DND-41 (cell line): Measurements from ENCODE around the gene SLC25A3.
"Not testable (repeated sequence)": the region's sequence is repeated elsewhere in the genome, so short reads cannot be mapped to it uniquely, and the experiment has no call there.

ENCODE experiments used
- ATAC-seq: fragments of 200-7000 bp; cut with Tn5 transposase; 3 replicates; pipeline ENCODE4 v1.9.1; 2021; ENCODE audit warnings: low read depth; ENCODE audit not compliant: insufficient read depth
- DNase-seq: peaks from one replicate; pipeline ENCODE4 v3.0.0-alpha.2; 2020
- H2AFZ ChIP-seq: 2 replicates; pipeline ENCODE4 v1.6.0; 2012; ENCODE audit warnings: low read depth, low read length
- H3K27ac ChIP-seq: 2 replicates; pipeline ENCODE4 v1.5.1; 2012; ENCODE audit warnings: low read length, inconsistent platforms
- H3K27me3 ChIP-seq: fragments of 200-600 bp; sonication (generic); 2 replicates; pipeline ENCODE4 v1.6.0; 2012; ENCODE audit warnings: low read length, mild to moderate bottlenecking, inconsistent platforms; ENCODE audit not compliant: insufficient read depth, poor library complexity
- H3K36me3 ChIP-seq: 2 replicates; pipeline ENCODE4 v1.5.1; 2012; ENCODE audit warnings: low read length, inconsistent platforms; ENCODE audit not compliant: insufficient read depth
- H3K4me1 ChIP-seq: 2 replicates; pipeline ENCODE4 v1.5.1; 2012; ENCODE audit warnings: mild to moderate bottlenecking, low read length; ENCODE audit not compliant: insufficient read depth
- H3K4me2 ChIP-seq: 2 replicates; pipeline ENCODE4 v1.6.0; 2012; ENCODE audit warnings: mild to moderate bottlenecking, moderate library complexity, low read length, inconsistent platforms; ENCODE audit not compliant: insufficient read depth
- H3K4me3 ChIP-seq, 2 experiments: fragments of 200-600 bp in 1 of 2; shearing (Covaris generic) in 1 of 2; 2 replicates each; pipeline ENCODE4 v1.5.1; 2012 to 2016; ENCODE audit warnings: inconsistent platforms in 2 of 2, low read length in 2 of 2, mild to moderate bottlenecking in 2 of 2, low read depth in 1 of 2, moderate library complexity in 1 of 2
- H3K79me2 ChIP-seq: 2 replicates; pipeline ENCODE4 v1.6.0; 2012; ENCODE audit warnings: low read length, inconsistent platforms; ENCODE audit not compliant: insufficient read depth
- H3K9ac ChIP-seq: 2 replicates; pipeline ENCODE4 v1.6.0; 2012; ENCODE audit warnings: low read depth, mild to moderate bottlenecking, inconsistent platforms, low read length, moderate library complexity
- H3K9me3 ChIP-seq: 2 replicates; pipeline ENCODE4 v1.5.1; 2012; ENCODE audit warnings: low read length, moderate library complexity, mild to moderate bottlenecking, inconsistent platforms; ENCODE audit not compliant: insufficient read depth, severe bottlenecking
- H4K20me1 ChIP-seq: 2 replicates; pipeline ENCODE4 v1.6.0; 2012; ENCODE audit warnings: low read length; ENCODE audit not compliant: insufficient read depth
- EZH2 ChIP-seq: IDR thresholded peaks from 3 replicates; pipeline ENCODE4 v1.6.1; 2012; ENCODE audit warnings: borderline replicate concordance, low read depth, mild to moderate bottlenecking, moderate library complexity, low read length, inconsistent platforms; ENCODE audit not compliant: severe bottlenecking
- TF ChIP-seq, protein P1 (sequence below): IDR thresholded peaks from 2 replicates; pipeline ENCODE4 v1.5.1; 2012; ENCODE audit warnings: borderline replicate concordance, low read length, moderate library complexity, mild to moderate bottlenecking; ENCODE audit not compliant: poor library complexity, severe bottlenecking; ENCODE audit errors: extremely low read depth

SLC25A3 gene

DNA sequence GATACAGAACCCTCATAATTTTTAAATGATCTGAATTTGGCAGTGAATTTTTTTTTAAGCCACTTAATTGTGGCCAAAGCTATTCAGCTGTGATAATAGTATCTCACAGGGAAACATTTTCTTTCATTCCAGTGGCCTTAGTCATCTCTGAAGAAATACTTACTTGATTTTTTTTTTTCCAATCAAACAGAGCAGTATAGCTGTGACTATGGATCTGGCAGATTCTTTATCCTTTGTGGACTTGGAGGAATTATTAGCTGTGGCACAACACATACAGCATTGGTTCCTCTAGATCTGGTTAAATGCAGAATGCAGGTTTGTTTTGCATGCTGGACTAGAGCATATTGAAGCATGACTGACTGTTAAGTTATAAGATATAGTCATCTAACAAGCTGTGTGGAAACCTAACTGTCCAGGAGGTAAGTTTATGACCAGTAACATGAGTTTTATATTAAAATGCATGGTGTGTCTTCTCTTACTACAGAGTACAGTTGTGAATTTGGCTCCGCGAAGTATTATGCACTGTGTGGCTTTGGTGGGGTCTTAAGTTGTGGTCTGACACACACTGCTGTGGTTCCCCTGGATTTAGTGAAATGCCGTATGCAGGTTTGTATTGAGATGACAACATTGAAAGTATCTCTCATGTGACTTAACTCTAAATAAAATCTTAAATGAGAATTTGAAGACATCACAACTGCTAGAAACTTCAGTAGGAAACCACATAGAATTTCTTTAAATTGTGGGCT is 1.9 kb downstream of the SLC25A3 start:
- Histone ChIP-seq H3K4me3 (peak overlapping the region; percentile 82 to 88; a peak in 3 of 4 replicates), H4K20me1 (peaks cover 38% of the 10 kb centered on the region), H3K4me1 (peaks cover 31% of the 10 kb centered on the region), H3K27ac (peak overlapping the region; percentile 88; the same call in 1 of the 2 replicates), H3K27me3 (no peaks in the 10 kb centered on the region), H3K4me2 (peak overlapping the region; percentile 82), H2AFZ (no peak overlapping the region), H3K9ac (peak overlapping the region; percentile 81), H3K79me2 (peaks cover 51% of the 10 kb centered on the region), H3K36me3 (peaks cover 60% of the 10 kb centered on the region), H3K9me3 (no peaks in the 10 kb centered on the region)
- ATAC-seq (peak; percentile 26; the same call in 2 of the 3 replicates), DNase-seq (peak; percentile 40)
- TF ChIP-seq EZH2, result no peak
- TF ChIP-seq, protein P1, sequence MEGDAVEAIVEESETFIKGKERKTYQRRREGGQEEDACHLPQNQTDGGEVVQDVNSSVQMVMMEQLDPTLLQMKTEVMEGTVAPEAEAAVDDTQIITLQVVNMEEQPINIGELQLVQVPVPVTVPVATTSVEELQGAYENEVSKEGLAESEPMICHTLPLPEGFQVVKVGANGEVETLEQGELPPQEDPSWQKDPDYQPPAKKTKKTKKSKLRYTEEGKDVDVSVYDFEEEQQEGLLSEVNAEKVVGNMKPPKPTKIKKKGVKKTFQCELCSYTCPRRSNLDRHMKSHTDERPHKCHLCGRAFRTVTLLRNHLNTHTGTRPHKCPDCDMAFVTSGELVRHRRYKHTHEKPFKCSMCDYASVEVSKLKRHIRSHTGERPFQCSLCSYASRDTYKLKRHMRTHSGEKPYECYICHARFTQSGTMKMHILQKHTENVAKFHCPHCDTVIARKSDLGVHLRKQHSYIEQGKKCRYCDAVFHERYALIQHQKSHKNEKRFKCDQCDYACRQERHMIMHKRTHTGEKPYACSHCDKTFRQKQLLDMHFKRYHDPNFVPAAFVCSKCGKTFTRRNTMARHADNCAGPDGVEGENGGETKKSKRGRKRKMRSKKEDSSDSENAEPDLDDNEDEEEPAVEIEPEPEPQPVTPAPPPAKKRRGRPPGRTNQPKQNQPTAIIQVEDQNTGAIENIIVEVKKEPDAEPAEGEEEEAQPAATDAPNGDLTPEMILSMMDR, result no peak

DNA sequence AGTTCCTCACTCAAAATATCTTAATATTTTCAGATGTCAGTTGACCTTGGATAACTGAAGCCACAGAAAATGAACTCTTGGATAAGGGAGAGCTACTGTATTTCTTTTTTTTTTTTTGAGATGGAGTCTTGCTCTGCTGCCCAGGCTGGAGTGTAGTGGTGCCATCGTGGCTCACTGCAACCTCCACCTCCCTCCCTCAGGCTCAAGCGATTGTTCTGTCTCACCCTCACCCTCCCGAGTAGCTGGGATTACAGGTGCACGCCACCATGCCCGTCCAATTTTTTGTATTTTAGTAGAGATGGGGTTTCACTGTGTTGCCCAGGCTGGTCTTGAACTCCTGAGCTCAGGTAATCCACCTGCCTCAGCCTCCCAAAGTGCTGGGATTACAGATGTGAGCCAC is 3.8 kb downstream of the SLC25A3 start:
- not testable (repeated sequence) for H2AFZ ChIP-seq, ATAC-seq, DNase-seq, H3K9ac ChIP-seq, H3K27ac ChIP-seq, H3K27me3 ChIP-seq, H3K9me3 ChIP-seq, H3K4me3 ChIP-seq
- peaks cover 29% of the 10 kb centered on the region for H3K4me1 ChIP-seq
- peaks cover 79% of the 10 kb centered on the region for H3K36me3 ChIP-seq
- peak overlapping the region; percentile 82; the same call in 1 of the 2 replicates for H3K4me2 ChIP-seq
- H4K20me1 ChIP-seq, result peaks cover 42% of the 10 kb centered on the region
- peaks cover 51% of the 10 kb centered on the region for H3K79me2 ChIP-seq

DNA sequence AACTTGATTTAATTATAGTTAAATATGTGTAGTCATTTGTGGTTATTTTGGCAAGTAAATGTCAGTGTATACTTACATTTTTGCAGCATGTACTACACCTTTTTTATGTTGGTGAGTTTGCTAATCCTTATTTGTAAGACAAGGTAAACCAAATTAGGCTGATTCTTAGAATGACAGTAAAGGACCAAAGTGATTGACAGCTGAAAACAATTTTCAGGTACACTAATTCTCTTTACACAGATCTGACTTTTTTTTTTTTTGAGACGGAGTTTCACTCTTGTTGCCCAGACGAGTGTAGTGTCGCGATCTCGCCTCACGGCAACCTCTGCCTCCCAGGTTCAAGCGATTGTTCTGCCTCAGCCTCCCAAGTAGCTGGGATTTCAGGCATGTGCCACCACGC is 8.4 kb downstream of the SLC25A3 start:
- H3K79me2 ChIP-seq, result peaks cover 16% of the 10 kb centered on the region
- peaks cover 15% of the 10 kb centered on the region for H4K20me1 ChIP-seq
- ATAC-seq (no peak), DNase-seq (no peak)
- no peak overlapping the region for H3K4me3 ChIP-seq
- peaks cover under 1% of the 10 kb centered on the region; the same call in 1 of the 2 replicates for H3K4me1 ChIP-seq
- no peak overlapping the region for H2AFZ ChIP-seq
- TF ChIP-seq, protein P1, result no peak
- no peak for TF ChIP-seq EZH2
- H3K9me3 ChIP-seq, result no peaks in the 10 kb centered on the region
- H3K27me3 ChIP-seq, result no peaks in the 10 kb centered on the region
- H3K27ac ChIP-seq, result no peak overlapping the region
- H3K36me3 ChIP-seq, result peaks cover 65% of the 10 kb centered on the region
- H3K4me2 ChIP-seq, result no peak overlapping the region
- H3K9ac ChIP-seq, result no peak overlapping the region

DNA sequence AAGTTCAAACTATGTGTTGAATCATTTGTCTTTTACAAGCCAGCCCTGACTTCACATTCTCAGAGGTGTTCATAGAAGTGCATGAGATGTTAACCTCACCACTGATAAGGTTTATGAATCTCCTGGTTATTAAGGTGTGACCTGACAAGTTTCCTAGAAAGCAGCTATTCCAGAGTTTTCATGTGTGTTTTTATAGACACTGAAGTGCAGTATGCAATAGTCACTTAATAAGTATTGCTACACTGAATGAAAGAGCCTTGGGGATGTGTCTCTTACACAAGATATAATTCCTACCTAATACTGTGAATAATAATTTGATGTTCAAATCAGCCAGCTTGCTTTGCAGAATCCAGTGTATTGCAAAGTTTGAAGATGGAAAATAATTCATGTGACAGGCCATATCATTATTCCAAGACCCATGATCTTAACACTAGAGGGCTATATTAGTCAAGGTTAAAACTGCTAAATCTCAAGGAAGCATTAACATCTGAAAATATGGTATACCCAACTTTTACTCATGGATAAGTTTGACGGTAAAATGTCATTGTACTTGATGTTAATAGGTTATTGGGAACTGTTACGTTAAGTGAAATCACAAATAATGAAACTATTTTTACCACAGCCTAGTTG is 13.0 kb downstream of the SLC25A3 start:
- ATAC-seq (no peak), DNase-seq (no peak)
- H3K9me3 ChIP-seq, result no peaks in the 10 kb centered on the region
- TF ChIP-seq, protein P1, result peak; percentile 32
- TF ChIP-seq EZH2, result no peak
- no peaks in the 10 kb centered on the region for H3K79me2 ChIP-seq
- H3K36me3 ChIP-seq, result peaks cover 25% of the 10 kb centered on the region
- no peak overlapping the region for H3K4me3 ChIP-seq
- no peak overlapping the region for H3K9ac ChIP-seq
- H3K4me1 ChIP-seq, result no peaks in the 10 kb centered on the region
- no peak overlapping the region for H3K4me2 ChIP-seq
- no peak overlapping the region for H2AFZ ChIP-seq
- H3K27me3 ChIP-seq, result no peaks in the 10 kb centered on the region
- no peaks in the 10 kb centered on the region for H4K20me1 ChIP-seq
- no peak overlapping the region for H3K27ac ChIP-seq
